Caco-2 (cell line): Measurements from ENCODE around the gene OSBPL1A. TPM values are rescaled to one million over a fixed set of nuclear protein-coding genes. Genes with fewer than 3 reads are reported as not detected.

ENCODE experiments used
- BruUV-seq: library from RNA; stranded (reverse); fragments of 400-500 nt; replicated peaks from 2 replicates; lab custom pipeline; 2021; lab: Mats Ljungman, UMichigan
- CTCF ChIA-PET: fragments of 300-600 bp; sonication (Branson Sonifier 250); formaldehyde crosslinking; loops from one replicate; lab custom pipeline; 2022; ENCODE audit warnings: antibody characterized with exemption; lab: Charles Lee
- POLR2A ChIA-PET: fragments of 300-600 bp; sonication (Branson Sonifier 250); formaldehyde crosslinking; loops from one replicate; lab custom pipeline; 2022; ENCODE audit warnings: antibody characterized with exemption; lab: Charles Lee
- DNase-seq, 2 experiments: peaks; one replicate each; pipeline versions ENCODE4 v3.0.0 to v3.0.0-alpha.2; 2020 to 2022
- H3K27me3 ChIP-seq: replicated peaks from 2 replicates; pipeline ENCODE4 v1.6.0; 2011; ENCODE audit warnings: low read length; ENCODE audit not compliant: control insufficient read depth, insufficient read depth
- H3K36me3 ChIP-seq: 2 replicates; pipeline ENCODE4 v1.5.1; 2011; ENCODE audit warnings: low read length; ENCODE audit not compliant: control insufficient read depth, insufficient read depth
- H3K4me1 ChIP-seq: fragments of 250-450 bp; sonication (Bioruptor Pico); 2 replicates; pipeline ENCODE4 v1.5.1; 2020; ENCODE audit warnings: mild to moderate bottlenecking
- H3K4me3 ChIP-seq: 2 replicates; pipeline ENCODE4 v1.5.1; 2011; ENCODE audit warnings: low read depth, mild to moderate bottlenecking, control low read depth, low read length
- H3K9me3 ChIP-seq: fragments of 250-450 bp; sonication (Bioruptor Pico); 2 replicates; pipeline ENCODE4 v1.5.1; 2020; ENCODE audit warnings: mild to moderate bottlenecking, moderate library complexity
- H3K27ac Mint-ChIP-seq: one replicate; pipeline ENCODE4 v1.8.0; 2022; ENCODE audit warnings: mixed read lengths; ENCODE audit not compliant: unreplicated experiment
- H3K27me3 Mint-ChIP-seq: one replicate; pipeline ENCODE4 v1.8.0; 2022; ENCODE audit warnings: mixed read lengths; ENCODE audit not compliant: insufficient read depth, unreplicated experiment
- H3K36me3 Mint-ChIP-seq: one replicate; pipeline ENCODE4 v1.8.0; 2022; ENCODE audit warnings: mild to moderate bottlenecking, mixed read lengths; ENCODE audit not compliant: insufficient read depth, unreplicated experiment
- H3K4me1 Mint-ChIP-seq: one replicate; pipeline ENCODE4 v1.8.0; 2022; ENCODE audit warnings: low read depth, mixed read lengths; ENCODE audit not compliant: unreplicated experiment
- H3K4me3 Mint-ChIP-seq: one replicate; pipeline ENCODE4 v1.8.0; 2022; ENCODE audit warnings: mild to moderate bottlenecking, moderate library complexity, mixed read lengths; ENCODE audit not compliant: unreplicated experiment
- H3K9me3 Mint-ChIP-seq: one replicate; pipeline ENCODE4 v1.8.0; 2022; ENCODE audit warnings: mixed read lengths; ENCODE audit not compliant: unreplicated experiment
- intact Hi-C: fragments of 100-400 bp; cut with micrococcal nuclease; formaldehyde crosslinking; loops from one replicate; pipeline ENCODE4 v1.10.0; 2022; ENCODE audit not compliant: unreplicated experiment
- total RNA-seq: library from RNA; stranded (reverse); gene quantifications from 2 replicates; pipeline ENCODE4 v1.2.3, GENCODE V29; 2022
- TF ChIP-seq, protein P1 (sequence below), 2 experiments: fragments of 200-600 bp in 1 of 2; IDR thresholded peaks; 1 replicate in 1 of 2; 2 replicates in 1 of 2; pipeline versions ENCODE4 v1.5.1 to v1.8.0; 2011 to 2022; ENCODE audit warnings: antibody characterized with exemption in 1 of 2, control low read depth in 1 of 2, inconsistent platforms in 1 of 2, low read depth in 1 of 2, low read length in 1 of 2, mild to moderate bottlenecking in 1 of 2, moderate library complexity in 1 of 2; ENCODE audit not compliant: insufficient read depth in 1 of 2, severe bottlenecking in 1 of 2, unreplicated experiment in 1 of 2

Gene OSBPL1A
- total RNA-seq, 1 experiment from 2014 or later = 15.7 TPM

DNA sequence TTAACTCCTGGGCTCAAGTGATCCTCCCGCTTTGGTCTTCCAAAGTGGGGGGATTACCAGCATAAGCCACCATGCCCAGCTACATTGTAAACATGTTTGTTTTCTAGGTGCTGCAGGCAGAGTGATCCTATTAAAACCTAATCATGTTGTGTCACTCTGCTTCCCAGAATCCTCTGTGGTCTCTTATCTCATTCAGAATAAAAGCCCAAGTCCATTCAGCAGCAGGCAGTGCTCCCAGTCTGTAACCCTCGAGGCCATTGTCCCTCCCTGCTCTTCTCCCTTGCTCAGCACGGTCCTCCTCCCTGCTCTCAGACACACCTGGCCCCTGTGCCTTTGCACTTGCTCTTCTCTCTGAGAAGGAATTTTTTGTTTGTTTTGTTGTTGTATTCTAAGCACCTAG lies 269.9 kb downstream of the OSBPL1A start:
- H3K27ac Mint-ChIP-seq = no peak overlapping the region
- no peak overlapping the region for H3K4me3 ChIP-seq
- no peak for DNase-seq
- ChIA-PET CTCF (no interaction called here), POLR2A (no interaction called here)
- BruUV-seq = no TSS peak
- H3K4me3 Mint-ChIP-seq = no peak overlapping the region
- H3K4me1 Mint-ChIP-seq = peaks cover 5% of the 10 kb centered on the region
- intact Hi-C loops = no loop called here
- no peaks in the 10 kb centered on the region for H3K4me1 ChIP-seq
- no peaks in the 10 kb centered on the region for H3K9me3 ChIP-seq
- no peaks in the 10 kb centered on the region for H3K27me3 ChIP-seq
- no peaks in the 10 kb centered on the region for H3K9me3 Mint-ChIP-seq
- TF ChIP-seq, protein P1, sequence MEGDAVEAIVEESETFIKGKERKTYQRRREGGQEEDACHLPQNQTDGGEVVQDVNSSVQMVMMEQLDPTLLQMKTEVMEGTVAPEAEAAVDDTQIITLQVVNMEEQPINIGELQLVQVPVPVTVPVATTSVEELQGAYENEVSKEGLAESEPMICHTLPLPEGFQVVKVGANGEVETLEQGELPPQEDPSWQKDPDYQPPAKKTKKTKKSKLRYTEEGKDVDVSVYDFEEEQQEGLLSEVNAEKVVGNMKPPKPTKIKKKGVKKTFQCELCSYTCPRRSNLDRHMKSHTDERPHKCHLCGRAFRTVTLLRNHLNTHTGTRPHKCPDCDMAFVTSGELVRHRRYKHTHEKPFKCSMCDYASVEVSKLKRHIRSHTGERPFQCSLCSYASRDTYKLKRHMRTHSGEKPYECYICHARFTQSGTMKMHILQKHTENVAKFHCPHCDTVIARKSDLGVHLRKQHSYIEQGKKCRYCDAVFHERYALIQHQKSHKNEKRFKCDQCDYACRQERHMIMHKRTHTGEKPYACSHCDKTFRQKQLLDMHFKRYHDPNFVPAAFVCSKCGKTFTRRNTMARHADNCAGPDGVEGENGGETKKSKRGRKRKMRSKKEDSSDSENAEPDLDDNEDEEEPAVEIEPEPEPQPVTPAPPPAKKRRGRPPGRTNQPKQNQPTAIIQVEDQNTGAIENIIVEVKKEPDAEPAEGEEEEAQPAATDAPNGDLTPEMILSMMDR (IDR thresholded peaks at IDR 0.05; ENCODE audit: insufficient read depth in 1 of 2, low read depth in 1 of 2, low read length in 1 of 2, severe bottlenecking in 1 of 2, unreplicated experiment in 1 of 2) = no peak
- no peaks in the 10 kb centered on the region for H3K36me3 ChIP-seq
- no peaks in the 10 kb centered on the region for H3K36me3 Mint-ChIP-seq
- H3K27me3 Mint-ChIP-seq = no peaks in the 10 kb centered on the region

DNA sequence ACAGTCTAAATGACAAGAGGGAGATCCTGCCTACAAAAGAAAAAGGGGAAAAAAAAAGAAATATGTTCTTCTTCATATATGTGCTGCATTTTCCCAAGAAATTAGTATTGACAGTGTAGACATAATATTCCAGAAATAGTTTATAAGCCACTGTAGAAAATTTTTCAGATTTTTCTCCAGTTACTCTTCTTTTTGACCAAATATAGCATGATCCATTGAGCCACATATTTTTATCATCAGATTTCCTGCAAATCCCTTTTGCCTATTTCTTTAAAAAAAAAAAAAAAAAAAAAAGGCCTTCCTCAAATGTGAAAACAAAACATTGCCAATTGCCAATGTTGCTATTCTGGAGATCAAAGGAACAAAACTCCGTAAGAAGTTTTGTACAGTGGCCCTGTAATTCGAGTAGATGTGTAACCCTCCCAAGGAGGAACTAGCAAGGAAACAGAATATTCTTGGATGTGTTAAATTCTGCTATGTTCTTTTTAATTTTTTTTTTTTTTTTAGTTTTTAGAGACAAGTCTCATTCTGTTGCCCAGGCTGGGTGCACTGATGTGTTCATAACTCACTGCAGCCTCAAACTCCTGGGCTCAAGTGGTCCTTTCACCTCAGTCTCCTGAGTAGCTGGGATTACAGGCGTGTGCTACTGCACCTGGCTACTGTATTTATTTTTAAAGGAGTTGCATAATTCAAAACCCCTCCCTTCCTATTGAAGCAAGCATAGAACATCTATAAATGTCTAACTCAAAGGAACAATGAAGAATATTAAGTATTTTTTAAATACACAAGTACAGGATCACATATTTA lies 271.3 kb downstream of the OSBPL1A start:
- no TSS peak for BruUV-seq
- H3K36me3 ChIP-seq = no peaks in the 10 kb centered on the region
- TF ChIP-seq, protein P1 (IDR thresholded peaks at IDR 0.05; ENCODE audit: insufficient read depth in 1 of 2, low read depth in 1 of 2, low read length in 1 of 2, severe bottlenecking in 1 of 2, unreplicated experiment in 1 of 2) = no peak
- ChIA-PET POLR2A (no interaction called here), CTCF (no interaction called here)
- Mint-ChIP-seq H3K4me1 (peaks cover 5% of the 10 kb centered on the region), H3K36me3 (no peaks in the 10 kb centered on the region), H3K4me3 (no peak overlapping the region), H3K27me3 (no peaks in the 10 kb centered on the region), H3K27ac (no peak overlapping the region), H3K9me3 (no peaks in the 10 kb centered on the region)
- H3K4me1 ChIP-seq = no peaks in the 10 kb centered on the region
- no peaks in the 10 kb centered on the region for H3K9me3 ChIP-seq
- H3K4me3 ChIP-seq = no peak overlapping the region
- H3K27me3 ChIP-seq = no peaks in the 10 kb centered on the region
- intact Hi-C loops = no loop called here
- DNase-seq = no peak

DNA sequence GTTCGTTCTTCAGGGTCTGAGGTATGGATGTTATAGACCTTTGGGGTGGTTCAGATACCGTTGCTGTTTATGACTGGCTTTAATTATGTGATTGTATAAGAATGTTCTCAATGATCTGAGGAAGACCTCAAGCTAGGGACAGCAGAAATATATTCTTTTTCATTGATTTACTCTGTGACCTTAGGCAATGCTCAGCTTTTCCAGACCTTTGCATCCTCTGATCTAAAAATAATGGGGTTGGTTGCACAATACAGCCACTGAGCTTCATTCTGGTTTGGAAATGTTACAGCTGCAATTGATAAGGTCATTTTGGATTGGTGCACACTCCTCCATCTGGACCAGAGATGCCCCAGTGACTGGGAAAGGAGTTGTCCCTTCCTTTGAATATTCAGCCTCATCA lies 276.0 kb downstream of the OSBPL1A start:
- Mint-ChIP-seq H3K27ac (no peak overlapping the region), H3K4me3 (no peak overlapping the region), H3K4me1 (no peaks in the 10 kb centered on the region), H3K36me3 (no peaks in the 10 kb centered on the region), H3K27me3 (no peaks in the 10 kb centered on the region), H3K9me3 (no peaks in the 10 kb centered on the region)
- no peak for DNase-seq
- ChIA-PET CTCF (no interaction called here), POLR2A (no interaction called here)
- TF ChIP-seq, protein P1 (IDR thresholded peaks at IDR 0.05; ENCODE audit: insufficient read depth in 1 of 2, low read depth in 1 of 2, low read length in 1 of 2, severe bottlenecking in 1 of 2, unreplicated experiment in 1 of 2) = no peak
- H3K4me3 ChIP-seq = no peak overlapping the region
- no TSS peak for BruUV-seq
- no peaks in the 10 kb centered on the region for H3K9me3 ChIP-seq
- H3K36me3 ChIP-seq = no peaks in the 10 kb centered on the region
- intact Hi-C loops = no loop called here
- H3K4me1 ChIP-seq = no peaks in the 10 kb centered on the region
- H3K27me3 ChIP-seq = no peaks in the 10 kb centered on the region
